ENCODE data around the gene AOPEP.

AOPEP gene

DNA sequence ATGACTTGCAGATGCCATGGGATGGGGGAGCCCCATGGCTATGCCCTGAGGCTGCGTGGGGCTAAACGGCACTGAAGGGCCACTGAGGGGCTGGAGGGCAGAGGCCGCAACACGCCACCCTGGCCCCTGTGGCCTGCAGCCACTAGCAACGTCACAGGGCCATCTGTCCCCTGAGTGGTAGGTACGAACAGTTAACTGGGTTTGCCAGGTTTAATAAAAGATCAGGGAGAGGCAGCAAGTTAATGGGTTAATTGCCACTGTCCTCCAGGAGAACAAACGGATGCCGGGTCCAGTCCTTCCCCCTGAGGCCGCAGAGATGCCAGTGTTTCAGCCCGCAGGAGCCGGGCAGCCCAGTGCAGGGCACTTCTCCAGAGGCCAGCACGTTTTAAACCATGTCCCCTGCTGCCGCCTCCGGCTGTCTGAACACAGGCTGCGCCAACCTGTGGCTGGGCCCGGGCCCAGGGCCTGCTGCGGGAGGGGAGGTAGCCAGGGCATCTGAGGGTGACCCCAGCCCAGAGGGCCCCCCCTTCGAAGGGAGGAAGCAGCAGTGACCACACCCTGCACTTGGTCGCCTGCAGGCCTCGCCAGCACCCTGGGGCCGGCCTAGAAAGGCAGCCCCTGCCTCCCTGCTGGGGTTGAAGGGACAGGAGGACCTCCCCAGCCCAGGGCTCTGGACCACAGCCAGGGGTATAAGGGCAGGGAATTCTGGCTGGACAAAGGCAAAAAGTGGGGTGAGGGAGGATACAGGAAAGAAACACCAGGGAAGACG is 363.7 kb downstream of the AOPEP start:
- peak; percentile 57 for DNase-seq

DNA sequence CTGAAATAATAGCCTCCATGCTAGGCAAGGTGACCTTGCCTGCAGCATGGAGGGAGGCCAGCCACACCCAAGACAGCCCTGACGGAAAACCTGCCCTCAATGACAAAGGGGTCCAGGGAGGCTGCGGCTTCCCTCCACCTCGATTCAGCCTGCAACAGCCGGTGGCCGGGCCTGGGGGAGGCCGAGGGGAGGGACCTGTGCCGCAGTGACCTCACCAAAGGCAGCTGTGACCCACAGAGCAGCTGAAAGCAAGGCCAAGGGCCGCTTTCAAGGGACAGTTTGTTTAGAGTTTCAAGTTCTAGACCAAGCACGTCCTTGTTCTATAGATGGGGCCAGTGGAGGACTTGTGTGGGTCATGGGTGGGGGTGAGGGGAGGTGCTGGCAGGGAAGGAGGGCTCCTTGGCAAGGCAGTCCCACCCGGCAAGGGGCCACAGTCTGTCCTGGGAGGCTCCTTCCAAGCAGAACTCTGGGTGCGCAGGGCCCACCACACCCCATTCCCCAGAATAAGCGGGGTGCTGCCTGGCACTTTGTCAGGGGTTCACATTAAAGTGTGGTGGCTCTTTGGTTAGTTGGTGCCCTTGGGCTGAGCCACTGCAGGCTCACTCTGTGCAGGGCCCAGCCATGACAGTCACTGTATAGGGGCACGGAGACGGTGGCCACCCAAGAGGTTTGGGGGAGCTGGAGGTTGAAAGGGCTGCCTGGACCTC is 364.5 kb downstream of the AOPEP start:
- DNase-seq: peak; percentile 24

DNA sequence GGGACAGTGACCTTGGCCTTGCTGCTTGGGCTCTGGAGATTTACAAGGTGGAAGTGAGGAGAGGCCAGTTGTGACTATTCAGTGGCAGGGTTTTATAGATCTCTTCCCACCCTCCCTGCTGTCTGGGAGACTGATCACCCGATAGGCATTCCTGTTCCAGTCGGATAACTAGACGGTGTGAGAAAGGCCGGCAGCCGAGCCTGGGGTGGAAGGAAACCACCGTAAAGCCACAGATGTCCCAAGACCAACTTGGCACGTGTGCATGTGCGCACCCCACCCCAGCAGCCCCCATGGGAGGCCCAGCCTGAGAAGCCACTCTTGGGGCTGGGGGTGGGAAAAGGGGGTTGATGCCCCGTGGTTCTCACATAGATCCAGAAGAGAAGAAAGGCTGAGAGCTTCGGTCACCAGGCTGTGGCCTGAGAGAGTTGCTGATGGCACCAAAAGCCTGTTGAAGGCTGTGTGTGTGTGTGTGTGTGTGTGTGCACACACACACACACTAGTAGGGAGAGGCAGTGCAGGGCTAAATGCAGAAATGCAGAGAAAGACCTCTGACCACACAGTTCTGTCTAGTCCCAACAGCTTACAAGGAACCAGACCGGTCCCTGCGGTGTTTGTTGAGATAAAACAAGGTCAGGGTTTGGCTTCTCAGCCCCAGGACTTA is 365.2 kb downstream of the AOPEP start:
- no peak for DNase-seq

DNA sequence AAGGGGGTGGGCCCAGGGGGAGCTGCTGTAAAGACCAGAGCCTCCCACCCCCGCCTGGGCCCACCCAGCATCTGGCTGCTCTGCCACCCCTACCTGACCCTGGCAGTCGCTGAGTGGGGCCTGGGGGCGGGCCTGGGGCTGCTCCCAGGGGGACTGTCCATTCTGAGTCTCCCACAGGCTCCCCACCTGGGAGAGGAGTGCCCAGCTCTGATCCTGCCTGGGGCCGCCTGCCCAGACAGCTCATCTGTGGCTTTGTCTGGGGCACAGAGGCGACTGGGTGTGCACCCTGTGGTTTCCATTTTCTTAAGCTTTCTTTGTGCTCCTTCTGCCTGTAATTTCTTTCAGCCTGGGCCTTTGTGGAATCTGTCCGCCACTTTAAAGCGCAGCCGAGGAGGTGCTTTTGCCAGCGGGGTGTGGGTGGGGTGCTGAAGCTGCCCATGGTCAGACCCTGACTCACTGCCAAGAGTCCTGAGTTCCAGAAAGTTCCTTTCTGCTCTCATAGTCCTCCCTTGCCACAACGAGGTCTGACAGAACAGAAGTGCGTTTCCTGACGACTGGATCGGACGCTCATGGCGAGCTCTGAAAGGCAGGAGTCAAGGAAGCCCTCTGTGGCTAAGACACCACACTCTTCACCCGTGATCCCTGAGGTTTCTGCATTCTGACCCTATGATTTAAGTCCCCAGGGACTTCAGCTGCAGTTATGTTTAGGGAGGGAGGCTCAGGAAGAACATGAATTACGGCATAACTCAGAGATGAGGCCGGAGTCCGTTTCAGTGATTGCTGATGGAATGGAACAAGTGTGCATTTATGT is 366.0 kb downstream of the AOPEP start:
- no peak for DNase-seq

DNA sequence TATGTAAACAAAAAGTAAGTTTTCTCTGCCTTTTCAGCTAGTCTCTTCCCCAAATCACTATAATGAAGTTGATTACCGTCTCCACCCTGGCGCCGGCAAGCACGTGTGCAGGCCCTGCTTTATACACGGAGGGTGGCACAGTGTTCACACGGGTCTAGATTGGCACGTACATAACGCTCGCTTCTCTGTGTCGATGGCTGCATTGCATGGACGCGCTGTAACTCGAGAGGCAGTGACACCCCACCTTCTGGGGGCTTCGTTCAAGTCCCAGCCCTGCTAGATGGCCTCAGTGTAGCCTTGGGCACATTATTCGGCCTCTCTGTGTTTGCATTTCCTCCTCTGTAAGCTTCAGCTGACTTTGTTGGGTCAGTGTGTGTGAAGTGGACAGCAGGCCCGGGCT is 367.1 kb downstream of the AOPEP start:
- DNase-seq: no peak

DNA sequence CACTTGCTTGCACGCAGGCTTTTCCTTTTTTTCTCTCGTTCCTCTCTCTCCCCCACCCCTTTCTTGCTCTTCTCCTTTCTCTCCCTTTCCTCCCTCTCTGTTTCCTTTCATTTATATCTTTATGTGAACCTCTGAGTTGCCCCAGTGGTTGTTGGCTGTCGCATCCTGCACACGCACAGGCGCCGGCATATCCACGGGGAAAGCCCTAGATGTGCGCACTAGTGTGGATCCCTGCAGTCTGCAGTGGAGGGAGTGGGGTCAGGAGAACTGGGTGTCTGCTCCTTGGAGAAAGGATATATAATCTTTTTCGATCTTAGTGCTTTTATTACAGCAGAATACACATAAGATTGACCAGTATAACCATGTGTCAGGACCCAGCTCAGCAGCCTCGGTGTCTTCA is 367.5 kb downstream of the AOPEP start:
- no peak for DNase-seq

DNA sequence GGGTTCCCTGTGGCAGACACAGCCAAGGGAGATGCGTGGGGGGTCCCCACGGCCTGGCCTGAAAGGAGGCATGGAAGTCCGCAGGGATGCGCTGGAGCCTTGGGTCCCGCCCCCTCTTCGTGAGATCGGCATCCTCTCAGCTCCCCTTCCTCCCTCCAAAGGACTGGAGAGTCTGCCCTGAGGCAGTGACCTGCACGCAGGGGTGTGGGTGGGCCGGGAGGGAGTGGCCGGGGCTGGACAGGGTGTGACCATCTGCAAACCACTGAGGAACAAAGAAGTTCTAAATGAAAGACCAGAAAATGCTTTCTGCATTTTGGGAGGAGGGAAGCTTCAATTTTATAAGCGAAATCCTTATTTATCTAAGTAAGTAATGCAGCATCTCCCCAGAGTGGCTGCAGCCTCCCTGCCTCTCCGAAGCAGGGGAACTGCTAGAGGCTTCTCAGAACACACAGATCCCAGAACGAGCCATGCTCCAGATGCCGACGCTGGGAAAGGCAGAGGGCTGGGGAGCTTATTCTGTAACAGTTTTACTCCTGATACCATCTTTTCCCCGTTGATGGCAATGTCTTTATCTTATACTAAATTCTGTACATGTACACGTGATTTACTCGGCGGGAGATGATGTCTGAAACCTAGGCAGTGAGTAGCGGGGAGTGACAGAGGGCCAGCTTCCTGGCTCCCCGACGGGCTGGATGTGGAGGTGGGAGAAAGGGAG is 369.3 kb downstream of the AOPEP start:
- DNase-seq: no peak

DNA sequence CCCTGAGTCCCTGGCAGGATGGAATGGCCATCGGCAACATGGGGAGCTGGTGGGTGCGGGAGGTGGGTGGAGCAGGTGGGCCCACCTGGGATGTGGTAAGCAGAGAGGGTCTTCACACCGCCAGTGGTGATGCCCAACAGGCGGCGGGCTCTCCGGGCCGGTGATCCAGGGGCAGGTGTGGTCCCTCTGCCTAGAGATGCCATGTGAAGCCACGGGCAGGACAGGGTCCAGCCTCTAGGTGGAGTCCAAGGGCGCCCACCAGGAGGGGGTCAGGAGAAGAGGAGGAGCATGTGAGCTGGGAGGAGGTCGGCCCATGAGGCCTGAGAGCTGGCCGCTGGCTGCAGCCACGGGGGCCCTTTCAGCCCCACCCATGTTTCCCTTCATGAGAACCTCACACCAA is 369.9 kb downstream of the AOPEP start:
- DNase-seq: no peak

DNA sequence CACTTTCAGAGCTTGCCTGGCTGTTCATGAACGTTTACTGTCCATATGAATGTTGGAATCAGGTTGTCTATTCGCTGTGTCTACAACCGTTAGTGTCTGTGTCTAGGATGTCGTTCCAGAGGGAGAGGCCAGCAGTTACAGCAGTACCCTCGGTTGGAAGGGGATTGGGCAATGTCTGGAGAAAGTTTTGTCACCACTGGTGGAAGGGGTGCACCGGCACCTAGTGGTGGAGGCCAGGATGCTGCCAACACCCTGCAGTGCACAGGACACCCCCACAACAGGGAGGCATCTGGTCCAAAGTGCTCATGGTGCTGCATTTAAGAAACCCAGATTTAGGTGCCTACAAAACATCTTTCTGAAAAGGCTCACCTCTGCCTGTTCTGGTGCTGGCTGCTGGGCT is 370.3 kb downstream of the AOPEP start:
- DNase-seq: no peak

DNA sequence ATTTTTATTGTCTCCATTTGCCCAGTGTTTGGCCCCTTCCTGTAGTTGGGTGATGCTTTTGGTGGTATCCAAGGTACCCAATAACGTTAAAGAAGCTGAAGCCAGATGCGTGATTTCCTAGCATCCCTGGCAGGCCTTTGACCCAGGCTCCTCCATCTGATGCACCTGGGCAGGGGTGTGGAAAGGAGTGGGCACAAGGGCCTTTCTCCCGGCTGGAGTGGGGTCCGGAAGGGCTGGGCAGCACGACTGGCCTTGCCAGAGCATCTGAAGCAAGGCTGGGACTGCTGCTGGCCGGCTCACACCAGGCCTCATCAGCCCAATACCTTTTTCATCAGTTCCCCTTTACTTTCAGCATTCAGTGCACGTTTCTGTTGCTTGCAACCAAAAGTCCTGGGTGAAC is 370.8 kb downstream of the AOPEP start:
- no peak for DNase-seq

DNA sequence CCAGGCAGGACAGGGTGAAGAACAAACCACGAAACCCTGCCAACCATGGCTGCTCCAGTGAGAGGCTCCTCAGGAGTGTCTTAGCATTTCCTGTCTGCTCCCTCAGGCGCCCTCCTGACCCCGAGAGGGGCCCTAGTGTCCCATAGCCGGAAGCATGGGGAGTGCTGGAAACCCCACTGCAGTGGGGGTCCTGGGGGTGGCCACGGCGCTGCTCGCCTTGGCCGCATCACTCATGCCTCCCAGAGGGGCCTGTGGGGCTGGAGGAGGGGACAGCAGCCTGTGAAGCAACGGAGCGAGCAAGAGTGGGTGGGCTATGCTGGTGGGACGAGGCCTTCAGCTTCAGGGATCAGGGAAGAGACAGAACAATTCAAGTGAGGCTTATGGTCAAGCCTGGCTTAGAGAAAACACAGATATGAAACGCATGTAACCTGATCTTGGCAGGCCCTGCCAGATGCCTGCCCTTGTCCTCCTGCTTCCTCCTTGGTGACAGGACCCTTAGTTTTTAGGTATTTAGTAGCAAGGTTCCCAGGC is 372.0 kb downstream of the AOPEP start:
- no peak for DNase-seq

DNA sequence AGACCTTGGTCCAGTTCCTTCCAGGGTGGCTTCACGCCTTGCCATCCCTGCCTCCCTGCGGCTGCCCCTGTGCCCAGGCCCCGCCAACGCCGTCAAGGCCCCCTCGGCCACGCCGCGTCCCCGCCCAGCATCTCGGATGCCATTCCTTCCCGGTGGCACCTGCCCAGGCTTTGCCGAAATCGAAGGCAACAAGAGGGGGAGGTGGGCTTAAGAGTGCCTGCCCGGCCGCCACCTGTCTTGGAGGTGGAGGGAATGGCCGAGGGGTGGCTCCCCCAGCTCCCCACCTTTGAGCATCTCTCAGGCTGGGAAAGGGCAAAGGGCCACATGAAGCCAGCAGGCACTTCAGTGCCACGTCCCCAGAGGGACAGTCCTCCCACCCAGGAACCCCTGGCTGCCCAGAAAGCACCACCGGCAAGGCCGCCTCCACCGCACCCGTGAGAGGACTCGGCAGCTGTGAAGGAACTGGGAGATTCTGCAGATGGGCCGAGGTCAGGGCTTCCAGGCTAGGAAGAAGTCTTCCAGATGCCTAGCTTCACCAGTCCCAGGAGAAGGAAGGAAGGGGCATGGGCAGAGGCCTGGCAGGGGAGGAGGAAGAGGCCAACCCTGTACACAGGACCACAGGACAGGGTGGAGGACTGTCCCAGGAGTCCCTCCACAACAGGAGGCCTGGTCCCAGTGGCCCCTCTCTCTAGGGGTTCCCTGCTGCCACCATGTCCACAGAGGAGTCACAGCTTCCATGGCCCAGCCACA is 373.0 kb downstream of the AOPEP start:
- DNase-seq: no peak

DNA sequence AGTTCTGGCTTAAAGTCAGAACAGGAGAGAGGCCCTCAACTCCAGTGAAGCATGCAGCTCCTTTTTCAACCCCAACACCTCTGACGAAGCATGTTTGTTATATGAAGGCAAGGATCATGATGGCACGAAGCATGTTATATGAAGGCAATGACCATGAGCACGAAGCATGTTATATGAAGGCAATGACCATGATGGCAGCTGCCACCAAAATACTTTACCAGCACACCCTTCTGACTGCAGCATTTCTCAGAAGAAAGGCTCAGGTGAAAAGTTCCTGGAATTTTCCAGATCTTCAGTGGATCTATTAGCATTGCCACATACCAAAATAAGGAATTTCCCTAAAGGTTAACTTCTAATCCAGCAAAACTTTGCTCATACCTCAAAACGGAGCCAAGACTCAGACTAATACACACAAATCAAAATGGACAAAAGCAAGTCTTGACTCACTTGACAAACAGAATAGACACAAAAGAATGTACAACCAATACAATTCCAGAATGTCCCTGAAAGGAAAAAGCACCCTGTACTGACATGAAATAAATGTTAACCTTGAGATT is 373.6 kb downstream of the AOPEP start:
- DNase-seq: no peak

DNA sequence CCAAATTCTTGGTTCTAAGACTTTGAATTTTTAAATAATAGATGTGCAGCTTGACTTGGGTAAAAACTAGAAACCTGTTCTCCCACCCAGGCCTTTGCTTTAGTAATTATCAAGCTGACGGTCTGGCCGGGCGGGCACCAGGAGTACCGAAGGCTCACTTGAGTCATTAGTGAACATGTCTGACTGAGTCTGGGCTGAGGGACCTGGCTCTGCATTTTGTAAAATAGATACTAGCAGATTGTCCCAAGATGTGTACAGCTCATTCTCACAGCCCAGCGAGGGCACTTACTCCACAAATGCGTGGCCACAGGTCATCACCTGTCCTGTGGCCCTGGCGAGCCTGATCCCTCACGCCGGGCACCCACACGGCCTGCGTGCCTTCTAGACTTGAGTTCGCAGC is 374.8 kb downstream of the AOPEP start:
- no peak for DNase-seq

DNA sequence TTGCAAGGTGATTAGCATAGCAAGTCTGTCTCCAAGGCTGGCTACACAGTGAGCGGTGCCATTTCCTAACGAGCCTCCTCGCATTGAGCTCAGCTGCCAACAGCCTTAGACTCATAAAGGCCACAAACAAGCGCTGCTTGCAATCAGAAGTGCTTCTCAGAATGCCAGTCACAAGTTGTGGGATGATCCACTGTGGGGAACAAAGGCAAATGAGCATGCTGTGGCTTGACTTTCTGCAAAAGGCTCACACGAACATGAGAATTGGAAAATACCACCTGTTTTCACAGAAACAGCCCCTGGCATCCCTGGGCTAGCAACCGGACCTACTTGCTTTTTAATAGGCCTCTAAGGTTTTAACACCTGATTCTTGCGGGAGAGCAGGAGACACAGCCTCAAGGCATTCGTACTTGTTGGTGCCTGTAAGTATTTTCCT is 375.5 kb downstream of the AOPEP start:
- DNase-seq: no peak

DNA sequence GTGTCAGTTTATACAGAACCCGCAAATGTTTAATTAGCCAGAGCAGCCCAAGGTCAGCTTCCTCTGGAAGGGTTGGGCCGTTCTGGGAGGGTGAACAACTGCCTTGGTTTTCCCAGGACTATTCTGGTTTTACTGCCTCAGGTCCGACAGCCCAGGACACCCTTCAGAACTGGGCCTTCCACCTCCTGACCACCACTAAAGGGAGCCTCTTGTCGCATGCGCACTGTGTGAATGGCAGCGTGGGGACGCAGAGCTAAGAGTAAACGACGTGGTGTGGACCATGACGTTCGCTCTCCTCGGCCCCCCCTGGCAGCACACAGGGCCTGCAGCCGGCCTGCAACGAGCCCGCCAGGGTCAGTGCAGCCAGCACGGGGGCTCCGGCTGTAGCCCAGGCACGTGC is 376.1 kb downstream of the AOPEP start:
- no peak for DNase-seq

DNA sequence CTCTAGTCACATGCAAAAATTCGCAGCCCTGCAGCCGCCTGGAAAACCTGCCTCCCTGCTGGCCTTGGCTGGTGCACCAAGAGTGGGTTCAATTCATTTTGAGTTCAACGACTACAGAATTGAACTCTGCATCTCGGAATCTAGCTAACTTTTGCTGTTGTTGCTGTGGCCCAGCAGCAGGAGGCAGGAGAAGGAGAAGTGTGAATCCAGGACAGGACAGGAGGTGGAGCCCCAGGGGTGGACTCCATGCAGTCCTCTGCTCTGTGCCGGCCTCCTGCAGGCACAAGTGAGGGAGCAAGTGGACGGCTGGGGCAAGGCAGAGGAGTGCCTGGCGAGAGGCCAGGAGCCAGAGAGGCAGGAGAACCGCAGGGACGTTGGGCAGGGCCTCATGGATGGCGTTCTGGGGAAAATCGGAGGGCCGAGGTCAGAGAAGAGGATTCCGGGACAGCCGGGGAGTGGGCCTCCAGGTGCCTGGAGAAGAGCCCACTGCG is 376.8 kb downstream of the AOPEP start:
- no peak for DNase-seq

DNA sequence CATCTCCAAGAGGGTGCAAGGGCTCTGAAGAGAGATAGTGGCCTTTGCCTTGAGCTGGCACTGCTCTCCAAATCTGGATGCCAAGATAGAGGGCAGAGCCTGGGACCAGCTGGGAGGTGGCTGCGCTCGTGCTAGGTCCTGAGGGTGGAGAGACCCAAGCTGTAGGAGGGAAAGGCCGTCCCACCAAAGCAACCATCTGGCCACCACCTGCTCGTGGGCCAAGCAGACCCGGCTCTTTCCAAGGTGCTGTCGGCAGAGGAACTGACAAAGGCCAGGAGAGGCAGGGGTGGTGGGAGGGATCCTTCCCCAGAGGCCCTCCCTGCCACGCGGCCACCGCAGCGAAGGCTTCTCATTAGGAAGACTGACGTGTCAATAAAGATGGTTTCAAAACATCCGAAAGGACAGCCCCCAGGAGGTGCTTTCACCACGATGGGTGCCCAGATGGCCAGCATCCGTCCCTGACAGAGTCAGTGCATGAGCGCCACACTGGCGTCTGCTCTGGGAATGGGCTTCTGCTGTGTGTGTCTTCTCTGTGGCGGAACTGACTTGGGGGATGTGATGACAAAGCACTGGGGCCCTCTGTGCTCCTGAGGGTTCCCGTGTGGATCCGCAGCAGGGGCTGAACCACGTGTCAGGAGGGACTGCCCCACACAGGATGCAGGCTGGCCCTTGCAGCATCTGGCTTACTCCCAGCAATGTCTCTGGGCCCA is 377.5 kb downstream of the AOPEP start:
- DNase-seq: no peak

DNA sequence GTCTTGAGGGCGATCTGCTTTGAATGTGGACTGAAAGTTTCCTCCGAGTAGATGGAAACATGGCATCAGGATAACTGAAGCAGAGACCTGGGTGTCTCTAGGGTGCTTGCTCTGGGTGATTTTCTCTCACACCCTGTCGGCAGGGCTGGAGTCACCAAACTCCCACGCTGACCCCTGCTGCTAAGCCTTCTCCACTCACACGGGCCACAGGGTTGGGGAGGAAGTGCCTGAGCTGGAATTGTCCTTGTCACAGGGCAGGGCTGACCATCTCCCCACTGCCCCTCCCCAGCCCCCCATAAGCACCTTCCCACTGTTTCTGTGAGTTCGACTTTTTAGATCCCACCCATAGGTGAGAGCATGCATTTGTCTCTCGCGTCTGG is 378.1 kb downstream of the AOPEP start:
- DNase-seq: no peak

DNA sequence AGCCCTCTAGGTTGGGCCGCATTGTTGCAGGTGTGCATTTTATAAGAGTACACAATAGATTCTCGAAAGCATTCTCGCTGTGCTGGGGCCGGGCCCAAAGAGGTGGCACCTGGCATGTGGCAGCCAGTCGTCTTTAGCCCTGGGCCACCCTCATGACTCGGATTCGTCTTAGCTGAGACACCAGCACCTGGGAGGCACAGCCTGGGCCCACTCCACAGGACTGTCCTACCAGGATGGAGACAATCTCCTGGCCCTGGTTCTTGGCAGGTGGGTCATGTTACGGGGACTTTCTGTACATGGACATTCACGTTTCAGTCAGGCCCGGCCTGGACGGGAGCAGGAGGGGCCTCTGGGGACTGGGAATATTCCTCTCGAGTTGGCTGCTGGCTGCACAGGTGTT is 378.5 kb downstream of the AOPEP start:
- no peak for DNase-seq
